Liver (tissue), 3 donors: ENCODE results near the gene FNDC1.

ENCODE experiments used
- CTCF ChIP-seq: fragments of 150-350 bp; IDR thresholded peaks from 2 replicates; pipeline ENCODE4 v1.5.1; 2017; ENCODE audit warnings: improper control_type of control experiment, low read depth, low read length; ENCODE audit not compliant: missing input control
- SP1 ChIP-seq: IDR thresholded peaks from 2 replicates; pipeline ENCODE4 v1.6.1; 2018; ENCODE audit warnings: antibody characterized with exemption, mild to moderate bottlenecking
- ZBTB33 ChIP-seq: IDR thresholded peaks from 2 replicates; pipeline ENCODE4 v1.6.1; 2016; ENCODE audit warnings: antibody characterized with exemption
- donor health status: healthy.
- donor health status: healthy.

GRCh38 chr6:159134701-159135364 is 34.4 kb upstream of the FNDC1 start:
- TF ChIP-seq ZBTB33 (no peak), CTCF (peak; percentile 90), SP1 (no peak)
